ENCODE data around the gene CEP128.

The CEP128 gene

GRCh38 chr14:80845856-80846255 lies 95.7 kb downstream of the CEP128 start:
- Histone ChIP-seq H2AFZ (ENCODE audit: low read length, unreplicated experiment) (no peak overlapping the region), H3K36me3 (ENCODE audit: insufficient read depth, low read length) (no peaks in the 10 kb centered on the region), H3K4me1 (ENCODE audit: control insufficient read depth, insufficient read depth, low read length, unreplicated experiment) (peaks cover 5% of the 10 kb centered on the region), H3K79me2 (ENCODE audit: control insufficient read depth, insufficient read depth, low read length, unreplicated experiment) (no peaks in the 10 kb centered on the region), H3K27ac (ENCODE audit: low read depth, low read length) (no peak overlapping the region), H3K4me3 (ENCODE audit: low read depth, low read length) (no peak overlapping the region), H3K27me3 (ENCODE audit: insufficient read depth, low read length) (no peaks in the 10 kb centered on the region)

- Histone ChIP-seq H3K27me3 (ENCODE audit: insufficient read depth, low read length) (no peaks in the 10 kb centered on the region), H3K27ac (ENCODE audit: low read depth, low read length) (no peak overlapping the region), H2AFZ (ENCODE audit: low read length, unreplicated experiment) (no peak overlapping the region), H3K4me3 (ENCODE audit: low read depth, low read length) (no peak overlapping the region), H3K79me2 (ENCODE audit: control insufficient read depth, insufficient read depth, low read length, unreplicated experiment) (no peaks in the 10 kb centered on the region), H3K36me3 (ENCODE audit: insufficient read depth, low read length) (no peaks in the 10 kb centered on the region), H3K4me1 (ENCODE audit: control insufficient read depth, insufficient read depth, low read length, unreplicated experiment) (peaks cover 5% of the 10 kb centered on the region)
Measured at GRCh38 chr14:80844872-80845271, 96.7 kb downstream of the CEP128 start.

- H3K36me3 ChIP-seq (ENCODE audit: insufficient read depth, low read length), result no peaks in the 10 kb centered on the region
- peaks cover 2% of the 10 kb centered on the region for H3K4me1 ChIP-seq (ENCODE audit: control insufficient read depth, insufficient read depth, low read length, unreplicated experiment)
- no peaks in the 10 kb centered on the region for H3K79me2 ChIP-seq (ENCODE audit: control insufficient read depth, insufficient read depth, low read length, unreplicated experiment)
Measured at GRCh38 chr14:80839743-80840142, 101.8 kb downstream of the CEP128 start.

GRCh38 chr14:80809663-80810062 lies 131.9 kb downstream of the CEP128 start:
- Histone ChIP-seq H3K27me3 (ENCODE audit: insufficient read depth, low read length) (no peaks in the 10 kb centered on the region), H2AFZ (ENCODE audit: low read length, unreplicated experiment) (no peak overlapping the region), H3K4me3 (ENCODE audit: low read depth, low read length) (no peak overlapping the region), H3K4me1 (ENCODE audit: control insufficient read depth, insufficient read depth, low read length, unreplicated experiment) (peaks cover 7% of the 10 kb centered on the region), H3K27ac (ENCODE audit: low read depth, low read length) (no peak overlapping the region), H3K36me3 (ENCODE audit: insufficient read depth, low read length) (peaks cover 7% of the 10 kb centered on the region; the same call in 1 of the 2 replicates), H3K79me2 (ENCODE audit: control insufficient read depth, insufficient read depth, low read length, unreplicated experiment) (no peaks in the 10 kb centered on the region)

More at GRCh38 chr14:80839743-80840142, 101.8 kb downstream of the CEP128 start:
- no peak overlapping the region for H3K4me3 ChIP-seq (ENCODE audit: low read depth, low read length)
- no peak overlapping the region for H2AFZ ChIP-seq (ENCODE audit: low read length, unreplicated experiment)
- no peaks in the 10 kb centered on the region for H3K27me3 ChIP-seq (ENCODE audit: insufficient read depth, low read length)
- no peak overlapping the region for H3K27ac ChIP-seq (ENCODE audit: low read depth, low read length)

GRCh38 chr14:80805136-80805535 lies 136.4 kb downstream of the CEP128 start:
- Histone ChIP-seq H3K79me2 (ENCODE audit: control insufficient read depth, insufficient read depth, low read length, unreplicated experiment) (no peaks in the 10 kb centered on the region), H3K4me3 (ENCODE audit: low read depth, low read length) (no peak overlapping the region), H3K4me1 (ENCODE audit: control insufficient read depth, insufficient read depth, low read length, unreplicated experiment) (peaks cover 7% of the 10 kb centered on the region), H2AFZ (ENCODE audit: low read length, unreplicated experiment) (no peak overlapping the region), H3K36me3 (ENCODE audit: insufficient read depth, low read length) (peaks cover 14% of the 10 kb centered on the region; the same call in 1 of the 2 replicates), H3K27ac (ENCODE audit: low read depth, low read length) (no peak overlapping the region), H3K27me3 (ENCODE audit: insufficient read depth, low read length) (no peaks in the 10 kb centered on the region)

- Histone ChIP-seq H3K27ac (ENCODE audit: low read depth, low read length) (no peak overlapping the region), H2AFZ (ENCODE audit: low read length, unreplicated experiment) (no peak overlapping the region), H3K36me3 (ENCODE audit: insufficient read depth, low read length) (peaks cover 9% of the 10 kb centered on the region; the same call in 1 of the 2 replicates), H3K79me2 (ENCODE audit: control insufficient read depth, insufficient read depth, low read length, unreplicated experiment) (no peaks in the 10 kb centered on the region), H3K4me1 (ENCODE audit: control insufficient read depth, insufficient read depth, low read length, unreplicated experiment) (no peaks in the 10 kb centered on the region), H3K27me3 (ENCODE audit: insufficient read depth, low read length) (no peaks in the 10 kb centered on the region), H3K4me3 (ENCODE audit: low read depth, low read length) (no peak overlapping the region)
Measured at GRCh38 chr14:80798878-80799277, 142.7 kb downstream of the CEP128 start.

- no peaks in the 10 kb centered on the region for H3K27me3 ChIP-seq (ENCODE audit: insufficient read depth, low read length)
- peaks cover 9% of the 10 kb centered on the region; the same call in 1 of the 2 replicates for H3K36me3 ChIP-seq (ENCODE audit: insufficient read depth, low read length)
- no peak overlapping the region for H3K4me3 ChIP-seq (ENCODE audit: low read depth, low read length)
- H3K27ac ChIP-seq (ENCODE audit: low read depth, low read length), result no peak overlapping the region
- no peak overlapping the region for H2AFZ ChIP-seq (ENCODE audit: low read length, unreplicated experiment)
- H3K4me1 ChIP-seq (ENCODE audit: control insufficient read depth, insufficient read depth, low read length, unreplicated experiment), result no peaks in the 10 kb centered on the region
- H3K79me2 ChIP-seq (ENCODE audit: control insufficient read depth, insufficient read depth, low read length, unreplicated experiment), result no peaks in the 10 kb centered on the region
Measured at GRCh38 chr14:80798211-80798610, 143.3 kb downstream of the CEP128 start.

- H3K4me1 ChIP-seq (ENCODE audit: control insufficient read depth, insufficient read depth, low read length, unreplicated experiment), result no peaks in the 10 kb centered on the region
- no peak overlapping the region for H3K27ac ChIP-seq (ENCODE audit: low read depth, low read length)
- no peak overlapping the region for H3K4me3 ChIP-seq (ENCODE audit: low read depth, low read length)
- no peaks in the 10 kb centered on the region for H3K79me2 ChIP-seq (ENCODE audit: control insufficient read depth, insufficient read depth, low read length, unreplicated experiment)
- no peaks in the 10 kb centered on the region for H3K27me3 ChIP-seq (ENCODE audit: insufficient read depth, low read length)
- H3K36me3 ChIP-seq (ENCODE audit: insufficient read depth, low read length), result peaks cover 4% of the 10 kb centered on the region; the same call in 1 of the 2 replicates
- H2AFZ ChIP-seq (ENCODE audit: low read length, unreplicated experiment), result no peak overlapping the region
Measured at GRCh38 chr14:80792771-80793170, 148.8 kb downstream of the CEP128 start.

- H3K36me3 ChIP-seq (ENCODE audit: insufficient read depth, low read length), result peaks cover 4% of the 10 kb centered on the region; the same call in 1 of the 2 replicates
- no peaks in the 10 kb centered on the region for H3K79me2 ChIP-seq (ENCODE audit: control insufficient read depth, insufficient read depth, low read length, unreplicated experiment)
- H3K27me3 ChIP-seq (ENCODE audit: insufficient read depth, low read length), result no peaks in the 10 kb centered on the region
- no peaks in the 10 kb centered on the region for H3K4me1 ChIP-seq (ENCODE audit: control insufficient read depth, insufficient read depth, low read length, unreplicated experiment)
- H3K27ac ChIP-seq (ENCODE audit: low read depth, low read length), result no peak overlapping the region
- no peak overlapping the region for H3K4me3 ChIP-seq (ENCODE audit: low read depth, low read length)
- H2AFZ ChIP-seq (ENCODE audit: low read length, unreplicated experiment), result no peak overlapping the region
Measured at GRCh38 chr14:80787876-80788275, 153.7 kb downstream of the CEP128 start.

GRCh38 chr14:80784820-80785219 lies 156.7 kb downstream of the CEP128 start:
- no peaks in the 10 kb centered on the region for H3K36me3 ChIP-seq (ENCODE audit: insufficient read depth, low read length)
- H3K27ac ChIP-seq (ENCODE audit: low read depth, low read length), result no peak overlapping the region
- H3K4me1 ChIP-seq (ENCODE audit: control insufficient read depth, insufficient read depth, low read length, unreplicated experiment), result no peaks in the 10 kb centered on the region
- H3K4me3 ChIP-seq (ENCODE audit: low read depth, low read length), result no peak overlapping the region
- H3K79me2 ChIP-seq (ENCODE audit: control insufficient read depth, insufficient read depth, low read length, unreplicated experiment), result no peaks in the 10 kb centered on the region
- H2AFZ ChIP-seq (ENCODE audit: low read length, unreplicated experiment), result no peak overlapping the region
- H3K27me3 ChIP-seq (ENCODE audit: insufficient read depth, low read length), result no peaks in the 10 kb centered on the region

- Histone ChIP-seq H2AFZ (ENCODE audit: low read length, unreplicated experiment) (no peak overlapping the region), H3K79me2 (ENCODE audit: control insufficient read depth, insufficient read depth, low read length, unreplicated experiment) (no peaks in the 10 kb centered on the region), H3K36me3 (ENCODE audit: insufficient read depth, low read length) (no peaks in the 10 kb centered on the region), H3K4me3 (ENCODE audit: low read depth, low read length) (no peak overlapping the region), H3K4me1 (ENCODE audit: control insufficient read depth, insufficient read depth, low read length, unreplicated experiment) (no peaks in the 10 kb centered on the region), H3K27ac (ENCODE audit: low read depth, low read length) (no peak overlapping the region), H3K27me3 (ENCODE audit: insufficient read depth, low read length) (no peaks in the 10 kb centered on the region)
Measured at GRCh38 chr14:80781972-80782367, 159.6 kb downstream of the CEP128 start.
